Central memory CD8-positive, alpha-beta T cell (primary cell): ENCODE data around the gene OOEP.
"Not testable (repeated sequence)": the region's sequence is repeated elsewhere in the genome, so short reads cannot be mapped to it uniquely, and the experiment has no call there.

ENCODE experiments used
- ATAC-seq: fragments of 150-1000 bp; cut with Tn5 transposase; replicated peaks from 2 replicates; pipeline ENCODE4 v1.10.0; 2022; ENCODE audit warnings: mild to moderate bottlenecking, moderate FRiP score, moderate number of reproducible peaks; ENCODE audit not compliant: poor library complexity, severe bottlenecking; ENCODE audit errors: extremely low read depth
- DNase-seq, 2 donors: peaks; one replicate each; pipeline ENCODE4 v3.0.0; 2021; ENCODE audit warnings: low spot score in 2 of 2
- H3K27ac Mint-ChIP-seq: one replicate; pipeline ENCODE4 v1.8.0; 2022; ENCODE audit warnings: low read depth, mild to moderate bottlenecking, moderate library complexity, mixed read lengths
- H3K27me3 Mint-ChIP-seq: one replicate; pipeline ENCODE4 v1.8.0; 2022; ENCODE audit warnings: mixed read lengths
- H3K36me3 Mint-ChIP-seq: one replicate; pipeline ENCODE4 v1.8.0; 2022; ENCODE audit warnings: mild to moderate bottlenecking, moderate library complexity, mixed read lengths; ENCODE audit not compliant: insufficient read depth
- H3K4me1 Mint-ChIP-seq: one replicate; pipeline ENCODE4 v1.8.0; 2022; ENCODE audit warnings: mixed read lengths
- H3K4me3 Mint-ChIP-seq: one replicate; pipeline ENCODE4 v1.8.0; 2022; ENCODE audit warnings: mild to moderate bottlenecking, moderate library complexity, mixed read lengths
- H3K9me3 Mint-ChIP-seq: one replicate; pipeline ENCODE4 v1.8.0; 2022; ENCODE audit warnings: mixed read lengths

The OOEP gene

GRCh38 chr6:73369563-73369962 lies at the start of gene OOEP:
Gene OOEP (minus strand): TSS chr6:73369897. CDS start chr6:73369792, 105 bp downstream.
- no peaks in the 10 kb centered on the region for H3K36me3 Mint-ChIP-seq
- H3K27me3 Mint-ChIP-seq: no peaks in the 10 kb centered on the region
- H3K4me1 Mint-ChIP-seq: no peaks in the 10 kb centered on the region
- H3K9me3 Mint-ChIP-seq: no peaks in the 10 kb centered on the region
- DNase-seq (no peak), ATAC-seq (no peak)
- no peak within 1 kb of the TSS for H3K4me3 Mint-ChIP-seq
- peak within 1 kb of the TSS; percentile 39 for H3K27ac Mint-ChIP-seq

GRCh38 chr6:73418081-73418741 lies 48.5 kb upstream of the OOEP start:
- Mint-ChIP-seq H3K36me3 (peaks cover 14% of the 10 kb centered on the region), H3K9me3 (no peaks in the 10 kb centered on the region), H3K27ac (peak overlapping the region; percentile 44), H3K4me1 (peaks cover 26% of the 10 kb centered on the region), H3K27me3 (no peaks in the 10 kb centered on the region), H3K4me3 (no peak overlapping the region)
- no peak for ATAC-seq
- no peak for DNase-seq

- Mint-ChIP-seq H3K36me3 (peaks cover 10% of the 10 kb centered on the region), H3K27me3 (no peaks in the 10 kb centered on the region), H3K27ac (no peak overlapping the region), H3K4me1 (peaks cover 9% of the 10 kb centered on the region), H3K4me3 (no peak overlapping the region), H3K9me3 (no peaks in the 10 kb centered on the region)
- ATAC-seq (no peak), DNase-seq (no peak)
These were observed 43.4 kb upstream of the OOEP start for GRCh38 chr6:73413102-73413501.

GRCh38 chr6:73409395-73409794 lies 39.7 kb upstream of the OOEP start:
- Mint-ChIP-seq H3K4me1 (no peaks in the 10 kb centered on the region), H3K27me3 (no peaks in the 10 kb centered on the region), H3K27ac (no peak overlapping the region), H3K9me3 (no peaks in the 10 kb centered on the region), H3K36me3 (peaks cover 8% of the 10 kb centered on the region), H3K4me3 (no peak overlapping the region)
- ATAC-seq (no peak), DNase-seq (no peak)

GRCh38 chr6:73400656-73401055 lies 31.0 kb upstream of the OOEP start:
- Mint-ChIP-seq H3K4me1 (no peaks in the 10 kb centered on the region), H3K27me3 (no peaks in the 10 kb centered on the region), H3K4me3 (no peak overlapping the region), H3K36me3 (peaks cover 4% of the 10 kb centered on the region), H3K9me3 (no peaks in the 10 kb centered on the region), H3K27ac (no peak overlapping the region)
- no peak for ATAC-seq
- no peak for DNase-seq

- Mint-ChIP-seq H3K4me3 (no peak overlapping the region), H3K27ac (no peak overlapping the region), H3K36me3 (peaks cover 1% of the 10 kb centered on the region), H3K27me3 (no peaks in the 10 kb centered on the region), H3K4me1 (peaks cover 14% of the 10 kb centered on the region), H3K9me3 (no peaks in the 10 kb centered on the region)
- no peak for ATAC-seq
- no peak for DNase-seq
These were observed 26.2 kb upstream of the OOEP start for GRCh38 chr6:73395875-73396274.

- peak; percentile 84 for ATAC-seq
- H3K27me3 Mint-ChIP-seq: no peaks in the 10 kb centered on the region
- peaks cover 1% of the 10 kb centered on the region for H3K36me3 Mint-ChIP-seq
- peak within 1 kb of the TSS; percentile 72 for H3K4me3 Mint-ChIP-seq
- H3K4me1 Mint-ChIP-seq: peaks cover 15% of the 10 kb centered on the region
- H3K27ac Mint-ChIP-seq: peak within 1 kb of the TSS; percentile 93
- peak; percentile 29 to 33 for DNase-seq
- H3K9me3 Mint-ChIP-seq: no peaks in the 10 kb centered on the region
These were observed 25.1 kb upstream of the OOEP start, which contains the start of gene DDX43 for GRCh38 chr6:73394577-73395354. Gene DDX43 (plus strand): TSS chr6:73394828. CDS start chr6:73394906, 78 bp downstream.

- no peaks in the 10 kb centered on the region for H3K27me3 Mint-ChIP-seq
- H3K27ac Mint-ChIP-seq: no peak overlapping the region
- H3K36me3 Mint-ChIP-seq: peaks cover 1% of the 10 kb centered on the region
- H3K4me3 Mint-ChIP-seq: no peak overlapping the region
- H3K9me3 Mint-ChIP-seq: no peaks in the 10 kb centered on the region
- DNase-seq: no peak
- ATAC-seq: no peak
- H3K4me1 Mint-ChIP-seq: peaks cover 20% of the 10 kb centered on the region
These were observed 23.6 kb upstream of the OOEP start for GRCh38 chr6:73393278-73393677.

- not testable (repeated sequence) for ATAC-seq, DNase-seq, H3K9me3 Mint-ChIP-seq, H3K27ac Mint-ChIP-seq, H3K27me3 Mint-ChIP-seq, H3K36me3 Mint-ChIP-seq, H3K4me3 Mint-ChIP-seq
- peaks cover 20% of the 10 kb centered on the region for H3K4me1 Mint-ChIP-seq
These were observed 22.5 kb upstream of the OOEP start for GRCh38 chr6:73392188-73392587.

- ATAC-seq (no peak), DNase-seq (no peak)
- H3K36me3 Mint-ChIP-seq: no peaks in the 10 kb centered on the region
- no peaks in the 10 kb centered on the region for H3K9me3 Mint-ChIP-seq
- no peak overlapping the region for H3K4me3 Mint-ChIP-seq
- H3K27ac Mint-ChIP-seq: no peak overlapping the region
- H3K4me1 Mint-ChIP-seq: peaks cover 20% of the 10 kb centered on the region
- H3K27me3 Mint-ChIP-seq: no peaks in the 10 kb centered on the region
These were observed 22.0 kb upstream of the OOEP start for GRCh38 chr6:73391675-73392074.

GRCh38 chr6:73389854-73390253 lies 20.2 kb upstream of the OOEP start:
- no peak for ATAC-seq
- Mint-ChIP-seq H3K36me3 (no peaks in the 10 kb centered on the region), H3K4me1 (peaks cover 20% of the 10 kb centered on the region), H3K9me3 (no peaks in the 10 kb centered on the region), H3K27ac (no peak overlapping the region), H3K27me3 (no peaks in the 10 kb centered on the region), H3K4me3 (no peak overlapping the region)
- no peak for DNase-seq

- ATAC-seq: peak; percentile 75
- H3K27ac Mint-ChIP-seq: peak overlapping the region; percentile 84
These were observed 19.3 kb upstream of the OOEP start for GRCh38 chr6:73388800-73389512.

More at GRCh38 chr6:73388800-73389512, 19.3 kb upstream of the OOEP start:
- H3K4me1 Mint-ChIP-seq: peaks cover 20% of the 10 kb centered on the region
- no peaks in the 10 kb centered on the region for H3K36me3 Mint-ChIP-seq
- H3K4me3 Mint-ChIP-seq: peak overlapping the region; percentile 85
- no peaks in the 10 kb centered on the region for H3K27me3 Mint-ChIP-seq
- DNase-seq: no peak
- no peaks in the 10 kb centered on the region for H3K9me3 Mint-ChIP-seq
